Motor neuron (in vitro differentiated cells): Measurements from ENCODE around the gene WWC2. TPM values are rescaled to one million over a fixed set of nuclear protein-coding genes. Genes with fewer than 3 reads are reported as not detected.
"Not testable (repeated sequence)": the region's sequence is repeated elsewhere in the genome, so short reads cannot be mapped to it uniquely, and the experiment has no call there.

Experiments
- ATAC-seq, 8 experiments: fragments of 200-7000 bp; cut with Tn5 transposase; replicated peaks in 6 of 8; 2 replicates each; pipeline ENCODE4 v1.8.0; 2021; ENCODE audit warnings: mild to moderate bottlenecking in 8 of 8, moderate library complexity in 8 of 8
- H3K27ac ChIP-seq, 2 donors: fragments of 250-450 bp; sonication (Bioruptor Pico); 2 replicates each; pipeline ENCODE4 v1.9.0; 2021; ENCODE audit warnings: antibody characterized with exemption in 2 of 2, mild to moderate bottlenecking in 2 of 2, moderate library complexity in 1 of 2
- H3K4me1 ChIP-seq, 2 donors: fragments of 250-450 bp; sonication (Bioruptor Pico); replicated peaks in 1 of 2; 2 replicates each; pipeline ENCODE4 v1.6.1; 2021; ENCODE audit warnings: antibody characterized with exemption in 2 of 2, mild to moderate bottlenecking in 2 of 2, moderate library complexity in 1 of 2
- H3K4me3 ChIP-seq, 5 donors: fragments of 250-450 bp; sonication (Bioruptor Pico); 2 replicates each; pipeline ENCODE4 v1.9.0; 2021; ENCODE audit warnings: antibody characterized with exemption in 5 of 5, mild to moderate bottlenecking in 5 of 5, moderate library complexity in 4 of 5
- WGBS, 10 experiments: fragments of 450-650 bp; shearing (Covaris generic); methylation state at CpG; one replicate each; pipeline ENCODE4 v1.0.0; 2022; 5-methylcytosine and 5-hydroxymethylcytosine counted together
- in situ Hi-C, 9 experiments: fragments of 400-800 bp; cut with MboI; loops; one replicate each; pipeline ENCODE4 v1.15.0; 2021; ENCODE audit warnings: low sequenced_read_pairs in 9 of 9, low pct_unique_long_range_greater_than_20kb in 2 of 9; ENCODE audit not compliant: unreplicated experiment in 9 of 9
- total RNA-seq, 8 experiments: library from RNA; unstranded; fragments of 300-600 nt; gene quantifications; 2 replicates each; pipeline versions ENCODE4 v1.2.3 to v1.2.4, GENCODE V29; 2022

WWC2 gene
- total RNA-seq, 8 experiments from 2014 or later = 4.2 to 59.4 (median 12.9) TPM

GRCh38 chr4:183312841-183313240, 213.8 kb downstream of the WWC2 start:
- Histone ChIP-seq H3K4me1 (no peaks in the 10 kb centered on the region), H3K4me3 (no peak overlapping the region), H3K27ac (no peak overlapping the region)
- no peak for ATAC-seq
- 50 to 100% (median 80%) methylated on average over 1 to 3 of the region's 5 CpGs; no CpG with 5 or more reads in 4 of the 10 experiments for WGBS, 10 experiments
- in situ Hi-C loops = no loop called here

DNA sequence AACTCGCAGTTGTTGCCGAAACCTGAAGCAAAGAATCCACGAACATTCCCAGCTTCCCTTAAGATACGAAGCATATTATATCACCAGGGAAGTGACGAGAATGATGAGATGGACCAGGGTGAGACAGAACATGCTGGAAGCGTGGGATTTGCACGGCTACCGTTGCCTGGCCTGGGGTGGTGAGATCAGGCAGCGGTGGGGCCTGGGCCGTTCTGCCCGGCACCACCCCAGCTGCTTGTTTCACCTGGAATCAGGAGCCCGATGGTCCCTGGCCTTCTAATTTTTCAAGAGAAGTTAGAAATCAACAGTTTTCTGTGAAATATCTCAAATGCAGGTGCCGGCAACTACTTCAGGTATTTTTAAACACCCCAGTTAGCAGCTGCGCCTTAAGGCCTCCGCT, 215.3 kb downstream of the WWC2 start:
- ATAC-seq = no peak
- H3K4me1 ChIP-seq = no peaks in the 10 kb centered on the region
- H3K27ac ChIP-seq = no peak overlapping the region
- WGBS, 10 experiments = 93 to 100% (median 100%) methylated on average over 2 to 15 of the region's 15 CpGs; no CpG with 5 or more reads in 2 of the 10 experiments
- H3K4me3 ChIP-seq = no peak overlapping the region
- in situ Hi-C loops = no loop called here

DNA sequence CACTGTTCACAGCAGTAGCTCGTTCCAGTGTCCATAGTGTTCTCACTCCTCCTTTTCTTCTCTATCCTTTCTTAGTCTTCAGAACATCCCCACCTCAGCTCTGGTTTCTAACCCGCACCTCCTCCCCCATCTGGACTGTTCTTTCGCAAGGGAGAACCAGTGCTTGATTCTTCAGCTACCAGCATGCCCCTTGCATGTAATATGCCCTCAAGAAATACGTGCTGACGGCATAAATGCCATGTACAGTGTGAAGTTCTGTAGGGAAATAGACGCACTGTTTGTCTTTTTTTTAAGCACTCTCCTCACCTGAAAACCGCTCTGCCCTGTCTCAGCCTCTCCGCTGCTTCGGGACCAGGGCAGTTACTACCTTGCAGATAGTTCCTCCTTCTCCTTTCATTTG, 215.7 kb downstream of the WWC2 start:
- no peaks in the 10 kb centered on the region for H3K4me1 ChIP-seq
- in situ Hi-C loops = no loop called here
- H3K4me3 ChIP-seq = no peak overlapping the region
- WGBS, 10 experiments = 88 to 100% (median 92%) methylated on average over 1 to 9 of the region's 9 CpGs; no CpG with 5 or more reads in 1 of the 10 experiments
- no peak for ATAC-seq
- no peak overlapping the region for H3K27ac ChIP-seq

GRCh38 chr4:183318656-183319055, 219.6 kb downstream of the WWC2 start:
- Histone ChIP-seq H3K4me3 (no peak overlapping the region), H3K27ac (no peak overlapping the region), H3K4me1 (no peaks in the 10 kb centered on the region)
- ATAC-seq = no peak
- WGBS, 10 experiments = 40 to 100% (median 92%) methylated on average over 1 to 9 of the region's 10 CpGs; no CpG with 5 or more reads in 1 of the 10 experiments
- in situ Hi-C loops = no loop called here

GRCh38 chr4:183320211-183321059, 221.4 kb downstream of the WWC2 start, which contains the start of gene CLDN22:
CLDN22 (minus strand) TSS chr4:183320276; CDS start chr4:183320218, 58 bp downstream.
- ATAC-seq = no peak
- Histone ChIP-seq H3K4me3 (no peak within 1 kb of the TSS), H3K4me1 (no peaks in the 10 kb centered on the region), H3K27ac (no peak within 1 kb of the TSS)
- in situ Hi-C loops = no loop called here
- WGBS, 10 experiments = 71 to 100% (median 96%) methylated on average over 3 to 6 of the region's 6 CpGs

- ATAC-seq = no peak
- 67 to 100% (median 93%) methylated on average over 1 to 2 of the region's 2 CpGs; no CpG with 5 or more reads in 1 of the 10 experiments for WGBS, 10 experiments
- no peaks in the 10 kb centered on the region for H3K4me1 ChIP-seq
- in situ Hi-C loops = no loop called here
- no peak overlapping the region for H3K27ac ChIP-seq
- no peak overlapping the region for H3K4me3 ChIP-seq
These were observed 222.0 kb downstream of the WWC2 start for GRCh38 chr4:183321079-183321478.

DNA sequence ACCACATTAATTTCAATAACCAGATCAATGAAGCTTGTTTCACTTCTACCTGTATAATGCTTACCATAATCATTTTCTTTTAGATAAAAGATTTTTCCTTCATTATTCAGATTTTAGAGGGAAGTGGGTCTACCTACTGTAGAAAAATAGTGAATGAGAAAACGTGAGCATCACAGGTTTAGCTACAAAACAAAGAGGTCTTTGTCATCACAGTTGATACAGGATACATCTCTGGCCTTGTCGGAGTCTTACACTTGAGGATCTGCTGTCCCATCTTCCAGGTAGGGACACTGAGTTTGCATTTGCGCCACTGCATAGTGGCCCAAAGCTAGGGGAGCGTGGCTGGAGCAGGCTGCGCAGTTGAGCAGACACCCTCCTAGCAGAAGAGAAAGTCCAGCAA, 222.5 kb downstream of the WWC2 start:
- no peak overlapping the region for H3K4me3 ChIP-seq
- in situ Hi-C loops = no loop called here
- ATAC-seq = no peak
- no peaks in the 10 kb centered on the region for H3K4me1 ChIP-seq
- WGBS, 10 experiments = 50 to 100% (median 100%) methylated on average over 1 to 2 of the region's 5 CpGs
- H3K27ac ChIP-seq = no peak overlapping the region

DNA sequence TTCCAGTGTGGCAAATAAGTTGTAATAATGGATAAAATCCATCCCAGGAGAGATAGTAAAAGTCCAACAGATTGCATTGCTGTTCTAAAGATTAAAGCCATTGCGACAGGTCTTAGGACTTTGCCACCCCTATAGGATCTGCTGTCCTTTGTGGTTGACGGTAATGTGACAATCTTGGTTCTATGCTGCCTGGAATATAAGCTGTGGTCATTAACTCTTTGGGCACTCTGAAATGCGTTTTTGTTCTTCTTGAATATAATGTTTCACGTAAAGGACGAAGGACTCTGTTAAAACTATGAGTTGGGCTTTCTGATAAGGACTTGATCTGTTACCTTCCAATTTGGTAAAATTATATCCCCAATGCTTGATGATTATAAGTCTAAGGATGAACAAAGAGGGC, 223.3 kb downstream of the WWC2 start, which contains the start of gene CLDN24:
Gene CLDN24, minus strand, starts transcription at position 101 of the 400 bp plus-strand sequence. Its CDS starts 0 bp downstream, at position 101.
- no peaks in the 10 kb centered on the region for H3K4me1 ChIP-seq
- no peak within 1 kb of the TSS for H3K4me3 ChIP-seq
- H3K27ac ChIP-seq = no peak within 1 kb of the TSS
- in situ Hi-C loops = no loop called here
- WGBS, 10 experiments = 83 to 100% (median 97%) methylated on average over 1 to 4 of the region's 5 CpGs
- ATAC-seq = no peak

DNA sequence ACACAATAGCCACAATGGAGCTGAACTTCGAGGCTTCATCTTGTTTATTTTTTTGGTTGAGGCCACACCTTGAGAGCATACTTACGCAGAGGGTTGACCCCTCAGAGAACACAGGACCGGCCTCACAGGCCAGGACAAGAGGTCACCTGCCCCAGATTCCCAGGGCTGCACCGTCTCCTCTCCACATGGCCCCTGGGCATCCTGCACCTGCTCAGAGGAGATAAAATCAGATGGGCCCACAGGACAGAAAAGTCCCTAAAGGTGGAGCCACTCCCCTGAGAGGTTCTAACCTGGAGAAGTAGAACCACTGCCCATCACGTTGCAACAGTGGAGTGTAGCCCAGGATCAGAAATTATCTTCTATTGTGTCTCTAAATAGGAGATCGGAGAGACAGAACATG, 224.2 kb downstream of the WWC2 start:
- 60 to 100% (median 91%) methylated on average over 1 to 3 of the region's 6 CpGs; no CpG with 5 or more reads in 2 of the 10 experiments for WGBS, 10 experiments
- Histone ChIP-seq H3K27ac (no peak overlapping the region), H3K4me3 (no peak overlapping the region), H3K4me1 (no peaks in the 10 kb centered on the region)
- no peak for ATAC-seq
- in situ Hi-C loops = no loop called here

- H3K4me3 ChIP-seq, H3K4me1 ChIP-seq, ATAC-seq, in situ Hi-C loops, H3K27ac ChIP-seq: not testable (repeated sequence)
- 80 to 100% (median 91%) methylated on average over 1 to 5 of the region's 11 CpGs; no CpG with 5 or more reads in 2 of the 10 experiments for WGBS, 10 experiments
These were observed 225.0 kb downstream of the WWC2 start for GRCh38 chr4:183324056-183324455.

- no peak overlapping the region for H3K4me3 ChIP-seq
- in situ Hi-C loops = no loop called here
- 83 to 100% (median 100%) methylated on average over 1 to 4 of the region's 7 CpGs; no CpG with 5 or more reads in 4 of the 10 experiments for whole genome bisulfite sequencing, 10 experiments
- no peaks in the 10 kb centered on the region for H3K4me1 ChIP-seq
- ATAC-seq = no peak
- no peak overlapping the region for H3K27ac ChIP-seq
These were observed 225.6 kb downstream of the WWC2 start for GRCh38 chr4:183324619-183325018.

- ATAC-seq, in situ Hi-C loops, H3K4me3 ChIP-seq, H3K4me1 ChIP-seq, H3K27ac ChIP-seq: not testable (repeated sequence)
- 60 to 92% (median 81%) methylated on average over 1 to 6 of the region's 6 CpGs; no CpG with 5 or more reads in 4 of the 10 experiments for WGBS, 10 experiments
These were observed 227.3 kb downstream of the WWC2 start for GRCh38 chr4:183326387-183326786.

DNA sequence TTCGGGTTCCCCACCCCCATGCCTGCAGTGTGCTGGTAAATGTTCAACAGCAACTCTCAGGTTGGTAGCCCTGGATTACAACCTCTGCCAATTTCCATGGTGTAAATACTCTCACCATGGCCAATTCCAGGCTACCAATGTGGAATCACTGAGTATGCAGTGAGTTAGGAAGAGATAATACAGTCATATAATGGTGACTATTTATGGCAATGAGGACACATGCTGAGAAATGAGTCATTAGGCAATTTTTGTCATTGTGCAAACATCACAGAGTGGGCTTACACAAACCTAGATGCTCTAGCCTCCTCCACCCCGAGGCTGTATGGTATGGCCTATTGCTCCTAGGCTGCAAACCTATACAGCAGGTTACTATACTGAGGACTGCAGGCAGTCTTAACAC, 227.8 kb downstream of the WWC2 start:
- no peak overlapping the region for H3K4me3 ChIP-seq
- in situ Hi-C loops = no loop called here
- no peaks in the 10 kb centered on the region for H3K4me1 ChIP-seq
- WGBS, 10 experiments = 63 to 100% (median 80%) methylated on average over 1 of the region's 2 CpGs; no CpG with 5 or more reads in 7 of the 10 experiments
- peak in 1 of 8 experiments; percentile 26 for ATAC-seq
- no peak overlapping the region for H3K27ac ChIP-seq
